ENCODE measurements around the gene UQCRC2.
"Not testable (repeated sequence)": the region's sequence is repeated elsewhere in the genome, so short reads cannot be mapped to it uniquely, and the experiment has no call there.

DNA sequence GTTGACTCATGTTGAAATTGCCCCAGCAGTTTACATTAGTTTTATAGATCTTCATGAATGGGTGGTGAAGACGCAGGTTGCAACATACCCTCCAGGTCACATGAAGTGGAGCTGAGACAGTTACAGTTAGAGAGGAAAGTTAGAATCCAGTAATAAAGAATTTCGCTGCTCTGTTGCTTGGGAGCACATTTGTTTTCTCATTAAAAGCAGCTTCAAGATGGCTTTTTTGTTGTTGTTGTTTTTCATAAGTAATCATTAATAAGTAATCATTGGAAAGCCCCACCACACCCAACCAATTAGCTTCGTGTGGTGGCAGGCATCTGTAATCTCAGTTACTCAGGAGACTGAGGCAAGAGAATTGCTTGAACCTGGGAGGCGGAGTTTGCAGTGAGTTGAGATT is 19.8 kb upstream of the UQCRC2 start:
- TF ChIP-seq, protein P1, sequence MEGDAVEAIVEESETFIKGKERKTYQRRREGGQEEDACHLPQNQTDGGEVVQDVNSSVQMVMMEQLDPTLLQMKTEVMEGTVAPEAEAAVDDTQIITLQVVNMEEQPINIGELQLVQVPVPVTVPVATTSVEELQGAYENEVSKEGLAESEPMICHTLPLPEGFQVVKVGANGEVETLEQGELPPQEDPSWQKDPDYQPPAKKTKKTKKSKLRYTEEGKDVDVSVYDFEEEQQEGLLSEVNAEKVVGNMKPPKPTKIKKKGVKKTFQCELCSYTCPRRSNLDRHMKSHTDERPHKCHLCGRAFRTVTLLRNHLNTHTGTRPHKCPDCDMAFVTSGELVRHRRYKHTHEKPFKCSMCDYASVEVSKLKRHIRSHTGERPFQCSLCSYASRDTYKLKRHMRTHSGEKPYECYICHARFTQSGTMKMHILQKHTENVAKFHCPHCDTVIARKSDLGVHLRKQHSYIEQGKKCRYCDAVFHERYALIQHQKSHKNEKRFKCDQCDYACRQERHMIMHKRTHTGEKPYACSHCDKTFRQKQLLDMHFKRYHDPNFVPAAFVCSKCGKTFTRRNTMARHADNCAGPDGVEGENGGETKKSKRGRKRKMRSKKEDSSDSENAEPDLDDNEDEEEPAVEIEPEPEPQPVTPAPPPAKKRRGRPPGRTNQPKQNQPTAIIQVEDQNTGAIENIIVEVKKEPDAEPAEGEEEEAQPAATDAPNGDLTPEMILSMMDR (IDR thresholded peaks at IDR 0.05): not testable (repeated sequence)
- TF ChIP-seq ZFX (IDR thresholded peaks at IDR 0.05; ENCODE audit: borderline replicate concordance): not testable (repeated sequence)
